Ovary (tissue), 3 donors: ENCODE measurements around the gene CLEC3A.

ENCODE experiments used
- EP300 ChIP-seq: sonication (generic); formaldehyde crosslinking; IDR thresholded peaks from one replicate; pipeline ENCODE4 v1.6.1; 2017; ENCODE audit warnings: antibody characterized with exemption
- POLR2A ChIP-seq: fragments of 450-650 bp; IDR thresholded peaks from one replicate; pipeline ENCODE4 v1.6.1; 2017; ENCODE audit warnings: antibody characterized with exemption, mild to moderate bottlenecking, moderate library complexity
- TF ChIP-seq, protein P1 (sequence below), 3 donors: fragments of 450-650 bp in 2 of 3; fragments of 200-600 bp in 1 of 3; IDR thresholded peaks; one replicate each; pipeline versions ENCODE4 v1.5.1 to v1.8.0; 2016 to 2022; ENCODE audit warnings: antibody characterized with exemption in 3 of 3, mild to moderate bottlenecking in 1 of 3
- donor health status: DM: no; HTN: no; CAD: no.

GRCh38 chr16:78072275-78072674 is 49.9 kb downstream of the CLEC3A start:
- TF ChIP-seq, protein P1, sequence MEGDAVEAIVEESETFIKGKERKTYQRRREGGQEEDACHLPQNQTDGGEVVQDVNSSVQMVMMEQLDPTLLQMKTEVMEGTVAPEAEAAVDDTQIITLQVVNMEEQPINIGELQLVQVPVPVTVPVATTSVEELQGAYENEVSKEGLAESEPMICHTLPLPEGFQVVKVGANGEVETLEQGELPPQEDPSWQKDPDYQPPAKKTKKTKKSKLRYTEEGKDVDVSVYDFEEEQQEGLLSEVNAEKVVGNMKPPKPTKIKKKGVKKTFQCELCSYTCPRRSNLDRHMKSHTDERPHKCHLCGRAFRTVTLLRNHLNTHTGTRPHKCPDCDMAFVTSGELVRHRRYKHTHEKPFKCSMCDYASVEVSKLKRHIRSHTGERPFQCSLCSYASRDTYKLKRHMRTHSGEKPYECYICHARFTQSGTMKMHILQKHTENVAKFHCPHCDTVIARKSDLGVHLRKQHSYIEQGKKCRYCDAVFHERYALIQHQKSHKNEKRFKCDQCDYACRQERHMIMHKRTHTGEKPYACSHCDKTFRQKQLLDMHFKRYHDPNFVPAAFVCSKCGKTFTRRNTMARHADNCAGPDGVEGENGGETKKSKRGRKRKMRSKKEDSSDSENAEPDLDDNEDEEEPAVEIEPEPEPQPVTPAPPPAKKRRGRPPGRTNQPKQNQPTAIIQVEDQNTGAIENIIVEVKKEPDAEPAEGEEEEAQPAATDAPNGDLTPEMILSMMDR (IDR thresholded peaks at IDR 0.05), result no peak
- TF ChIP-seq EP300, result no peak
- TF ChIP-seq POLR2A, result no peak
